OCI-LY3 (cell line): Measurements from ENCODE around the gene ELF5.

Experiments used
- H2AFZ ChIP-seq: fragments of 200-600, 300-600 bp; shearing (Covaris generic); 2 replicates; pipeline ENCODE4 v1.6.0; 2014; ENCODE audit warnings: antibody characterized with exemption, low read depth, low read length
- H3K27ac ChIP-seq: fragments of 200-600, 300-600 bp; sonication (generic); 2 replicates; pipeline ENCODE4 v1.5.1; 2014; ENCODE audit warnings: mild to moderate bottlenecking, low read length, moderate library complexity, mixed read lengths
- H3K27me3 ChIP-seq: fragments of 200-600, 300-600 bp; sonication (generic); 2 replicates; pipeline ENCODE4 v1.6.1; 2014; ENCODE audit warnings: low read depth, low read length, mixed read lengths
- H3K36me3 ChIP-seq: fragments of 200-600, 300-600 bp; sonication (generic); replicated peaks from 2 replicates; pipeline ENCODE3; 2014; ENCODE audit warnings: low read depth, low read length, mixed read lengths
- H3K4me1 ChIP-seq: fragments of 300-600, 200-600 bp; sonication (generic); 2 replicates; pipeline ENCODE4 v1.6.1; 2014; ENCODE audit warnings: low read length, mixed read lengths
- H3K4me2 ChIP-seq: fragments of 200-600, 300-600 bp; sonication (generic); 2 replicates; pipeline ENCODE4 v1.6.1; 2014; ENCODE audit warnings: low read length, mixed read lengths
- H3K4me3 ChIP-seq: fragments of 300-600, 200-600 bp; sonication (generic); 2 replicates; pipeline ENCODE4 v1.5.1; 2014; ENCODE audit warnings: antibody characterized with exemption, mild to moderate bottlenecking, low read length, moderate library complexity
- H3K79me2 ChIP-seq: fragments of 300-600, 200-600 bp; shearing (Covaris generic); 2 replicates; pipeline ENCODE4 v1.6.1; 2014; ENCODE audit warnings: mild to moderate bottlenecking, low read length, mixed read lengths
- H3K9ac ChIP-seq: fragments of 300-600, 200-600 bp; shearing (Covaris generic); 2 replicates; pipeline ENCODE4 v1.6.0; 2014; ENCODE audit warnings: mild to moderate bottlenecking, low read length, moderate library complexity
- H3K9me3 ChIP-seq: fragments of 200-600, 300-600 bp; shearing (Covaris generic); 2 replicates; pipeline ENCODE4 v1.6.1; 2014; ENCODE audit warnings: low read length, mixed read lengths; ENCODE audit not compliant: insufficient read depth
- H4K20me1 ChIP-seq: fragments of 200-600, 300-600 bp; sonication (generic); 2 replicates; pipeline ENCODE4 v1.6.1; 2016; ENCODE audit warnings: low read length, mixed read lengths; ENCODE audit not compliant: insufficient read depth
- CTCF ChIP-seq: fragments of 200-600, 300-600 bp; sonication (generic); IDR thresholded peaks from 2 replicates; pipeline ENCODE4 v1.5.1; 2014; ENCODE audit warnings: antibody characterized with exemption, low read length, low read depth
- EZH2phosphoT487 ChIP-seq: fragments of 200-600 bp; shearing (Covaris generic); IDR thresholded peaks from 2 replicates; pipeline ENCODE4 v1.6.1; 2018; ENCODE audit warnings: antibody characterized with exemption, mixed run types, low read depth

ELF5 gene

DNA sequence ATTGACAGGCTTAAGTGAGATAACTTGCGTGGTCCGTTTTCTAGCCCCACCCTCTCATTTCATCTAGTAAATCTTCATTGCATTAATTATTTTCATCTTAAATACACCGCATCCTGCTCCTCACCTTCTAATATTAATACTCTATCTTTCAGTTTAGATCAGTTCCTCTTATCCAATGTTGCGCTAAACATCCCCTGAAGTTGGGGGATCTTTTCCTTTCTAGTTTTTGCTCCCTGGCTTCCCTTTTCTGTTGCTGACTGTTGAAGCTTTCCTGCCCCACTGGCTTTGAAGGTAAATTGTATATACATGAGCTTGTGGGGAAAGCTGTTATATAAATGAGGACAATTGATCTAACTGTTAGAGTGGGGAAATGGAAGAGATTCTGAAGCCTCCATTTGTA is 67.6 kb downstream of the ELF5 start:
- Histone ChIP-seq H3K4me1 (peaks cover 21% of the 10 kb centered on the region), H3K79me2 (peaks cover 15% of the 10 kb centered on the region), H4K20me1 (peaks cover 11% of the 10 kb centered on the region; the same call in 1 of the 2 replicates)

DNA sequence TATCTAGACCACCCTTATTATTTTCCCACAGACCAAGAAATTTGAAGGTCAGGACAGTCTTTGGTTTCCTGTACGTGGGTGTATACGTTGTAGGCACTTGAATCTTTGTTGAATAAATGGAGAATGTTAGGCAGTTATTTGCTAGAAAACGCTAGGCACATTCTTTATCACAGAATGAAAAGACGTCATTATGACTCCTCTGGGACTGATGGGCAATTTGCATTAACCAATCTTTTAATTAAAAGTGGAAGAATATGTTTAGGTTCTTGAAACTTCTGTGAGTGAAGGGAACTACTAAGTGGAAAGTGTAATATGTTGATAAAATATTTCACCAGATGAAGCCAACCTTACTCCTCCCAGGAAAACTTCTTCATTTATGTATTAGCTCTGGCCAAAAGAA is 69.2 kb downstream of the ELF5 start:
- no peak overlapping the region for H2AFZ ChIP-seq
- H3K9me3 ChIP-seq, result no peaks in the 10 kb centered on the region
- H3K4me3 ChIP-seq, result no peak overlapping the region
- peaks cover 24% of the 10 kb centered on the region for H3K79me2 ChIP-seq
- no peak for TF ChIP-seq EZH2phosphoT487
- TF ChIP-seq CTCF, result no peak
- no peak overlapping the region for H3K9ac ChIP-seq
- no peaks in the 10 kb centered on the region for H3K27me3 ChIP-seq
- peaks cover 9% of the 10 kb centered on the region for H3K36me3 ChIP-seq
- H4K20me1 ChIP-seq, result peaks cover 11% of the 10 kb centered on the region; the same call in 1 of the 2 replicates
- H3K27ac ChIP-seq, result no peak overlapping the region
- H3K4me1 ChIP-seq, result peaks cover 29% of the 10 kb centered on the region
- H3K4me2 ChIP-seq, result no peak overlapping the region

More for the DNA sequence above, 67.6 kb downstream of the ELF5 start:
- Histone ChIP-seq H3K4me3 (no peak overlapping the region), H2AFZ (no peak overlapping the region), H3K27ac (no peak overlapping the region), H3K9ac (no peak overlapping the region), H3K27me3 (no peaks in the 10 kb centered on the region), H3K9me3 (no peaks in the 10 kb centered on the region), H3K4me2 (no peak overlapping the region), H3K36me3 (peaks cover 17% of the 10 kb centered on the region)
- TF ChIP-seq CTCF, result no peak
- no peak for TF ChIP-seq EZH2phosphoT487

DNA sequence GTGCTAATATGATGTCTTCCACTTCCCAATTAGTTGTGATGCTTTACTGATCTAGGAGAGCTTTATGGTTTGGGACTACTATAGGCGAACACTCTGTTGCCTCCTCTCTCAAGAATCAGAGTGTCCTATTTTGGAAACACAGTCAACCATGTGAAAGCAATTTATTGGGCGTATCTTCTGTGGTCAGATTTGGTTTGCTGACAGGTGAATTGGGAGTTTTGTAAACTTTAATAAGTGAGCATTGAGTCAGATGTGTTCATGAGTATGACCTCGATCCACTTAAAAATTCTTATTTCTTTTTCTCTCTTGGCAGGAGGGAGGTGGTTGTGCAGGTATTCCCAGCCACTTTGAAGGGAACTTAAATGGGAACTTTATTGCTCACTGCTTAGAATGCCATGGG is 70.5 kb downstream of the ELF5 start:
- no peak overlapping the region for H3K4me2 ChIP-seq
- peaks cover 29% of the 10 kb centered on the region for H3K4me1 ChIP-seq
- H3K4me3 ChIP-seq, result no peak overlapping the region
- no peak overlapping the region for H2AFZ ChIP-seq
- no peaks in the 10 kb centered on the region for H3K27me3 ChIP-seq
- H3K9me3 ChIP-seq, result no peaks in the 10 kb centered on the region
- H3K36me3 ChIP-seq, result peaks cover 9% of the 10 kb centered on the region
- no peak for TF ChIP-seq CTCF
- TF ChIP-seq EZH2phosphoT487, result no peak
- H4K20me1 ChIP-seq, result peaks cover 11% of the 10 kb centered on the region; the same call in 1 of the 2 replicates
- no peak overlapping the region for H3K27ac ChIP-seq
- H3K79me2 ChIP-seq, result peaks cover 25% of the 10 kb centered on the region
- H3K9ac ChIP-seq, result no peak overlapping the region

DNA sequence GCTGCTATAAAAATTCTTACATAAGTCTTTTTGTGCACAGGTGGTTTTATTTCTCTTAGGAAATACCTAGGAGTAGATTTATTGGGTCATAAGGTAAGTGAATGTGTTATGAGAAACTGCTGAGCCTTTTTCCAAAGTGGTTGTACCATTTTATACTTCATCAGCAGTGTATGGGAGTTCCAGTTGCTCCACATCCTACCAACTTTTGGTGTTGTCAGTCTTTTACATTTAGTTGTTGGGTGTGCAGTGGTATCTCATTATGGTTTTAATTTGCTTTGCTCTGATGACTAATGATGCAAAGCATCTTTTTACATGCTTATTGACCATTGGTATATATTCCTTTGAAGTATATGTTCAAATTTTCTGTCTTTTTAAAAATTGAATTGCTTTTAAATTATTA is 71.8 kb downstream of the ELF5 start:
- TF ChIP-seq CTCF, result no peak
- no peak for TF ChIP-seq EZH2phosphoT487
- peaks cover 9% of the 10 kb centered on the region for H3K36me3 ChIP-seq
- H3K4me2 ChIP-seq, result no peak overlapping the region
- H3K27me3 ChIP-seq, result no peaks in the 10 kb centered on the region
- H3K27ac ChIP-seq, result no peak overlapping the region
- H3K9ac ChIP-seq, result no peak overlapping the region
- peaks cover 21% of the 10 kb centered on the region for H3K79me2 ChIP-seq
- H2AFZ ChIP-seq, result no peak overlapping the region
- H4K20me1 ChIP-seq, result peaks cover 11% of the 10 kb centered on the region; the same call in 1 of the 2 replicates
- H3K4me3 ChIP-seq, result no peak overlapping the region
- H3K9me3 ChIP-seq, result no peaks in the 10 kb centered on the region
- H3K4me1 ChIP-seq, result peaks cover 29% of the 10 kb centered on the region
